HG02610 (cell line): ENCODE measurements around the gene IFT81.
A peak's percentile ranks its signal among the peaks of the same experiment; 100 is the strongest.
"Not testable (repeated sequence)": the region's sequence is repeated elsewhere in the genome, so short reads cannot be mapped to it uniquely, and the experiment has no call there.

Source experiments
- ATAC-seq: cut with Tn5 transposase; IDR thresholded peaks from one replicate; pipeline ENCODE4 v1.9.1; 2021; ENCODE audit warnings: mild to moderate bottlenecking, moderate library complexity; ENCODE audit not compliant: unreplicated experiment

IFT81 gene

GRCh38 chr12:110107369-110108281 is 16.5 kb upstream of the IFT81 start:
- no peak for ATAC-seq

DNA sequence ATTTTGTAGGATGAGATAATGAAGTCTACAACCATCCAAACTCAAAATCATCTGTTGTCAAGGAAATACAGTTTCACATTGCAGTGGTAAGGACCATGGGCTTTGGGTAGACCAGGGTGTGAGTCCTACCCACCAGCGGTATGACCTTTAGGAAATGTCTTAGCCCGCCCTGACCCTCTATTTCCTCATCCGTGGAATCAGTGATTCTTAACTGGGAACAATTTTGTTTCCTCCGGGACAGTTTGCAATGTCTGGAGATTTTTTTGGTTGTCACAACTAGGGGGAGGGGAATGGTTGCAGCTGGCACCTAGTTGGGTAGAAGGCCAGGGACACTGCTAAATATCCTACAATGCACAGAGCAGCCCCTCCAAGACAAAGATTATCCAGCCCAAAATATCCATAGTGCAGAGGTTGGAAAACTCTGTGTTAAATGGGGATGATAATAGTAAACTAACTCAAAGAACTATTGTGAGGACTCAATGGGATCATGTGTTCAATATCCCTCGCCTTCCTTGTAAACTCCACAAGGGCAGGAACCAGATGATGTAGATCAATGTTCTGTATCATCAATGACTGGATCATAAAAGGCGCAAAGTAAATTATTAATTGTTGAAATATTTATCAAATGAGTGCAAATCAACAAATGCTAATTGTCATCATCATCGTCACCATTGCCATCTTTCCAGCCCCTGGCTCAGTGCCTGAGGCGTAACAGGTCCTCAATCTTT is 15.7 kb upstream of the IFT81 start:
- no peak for ATAC-seq

- no peak for ATAC-seq
Observed at GRCh38 chr12:110109037-110109836, 14.9 kb upstream of the IFT81 start.

GRCh38 chr12:110109837-110110535 is 14.2 kb upstream of the IFT81 start:
- ATAC-seq, result no peak

DNA sequence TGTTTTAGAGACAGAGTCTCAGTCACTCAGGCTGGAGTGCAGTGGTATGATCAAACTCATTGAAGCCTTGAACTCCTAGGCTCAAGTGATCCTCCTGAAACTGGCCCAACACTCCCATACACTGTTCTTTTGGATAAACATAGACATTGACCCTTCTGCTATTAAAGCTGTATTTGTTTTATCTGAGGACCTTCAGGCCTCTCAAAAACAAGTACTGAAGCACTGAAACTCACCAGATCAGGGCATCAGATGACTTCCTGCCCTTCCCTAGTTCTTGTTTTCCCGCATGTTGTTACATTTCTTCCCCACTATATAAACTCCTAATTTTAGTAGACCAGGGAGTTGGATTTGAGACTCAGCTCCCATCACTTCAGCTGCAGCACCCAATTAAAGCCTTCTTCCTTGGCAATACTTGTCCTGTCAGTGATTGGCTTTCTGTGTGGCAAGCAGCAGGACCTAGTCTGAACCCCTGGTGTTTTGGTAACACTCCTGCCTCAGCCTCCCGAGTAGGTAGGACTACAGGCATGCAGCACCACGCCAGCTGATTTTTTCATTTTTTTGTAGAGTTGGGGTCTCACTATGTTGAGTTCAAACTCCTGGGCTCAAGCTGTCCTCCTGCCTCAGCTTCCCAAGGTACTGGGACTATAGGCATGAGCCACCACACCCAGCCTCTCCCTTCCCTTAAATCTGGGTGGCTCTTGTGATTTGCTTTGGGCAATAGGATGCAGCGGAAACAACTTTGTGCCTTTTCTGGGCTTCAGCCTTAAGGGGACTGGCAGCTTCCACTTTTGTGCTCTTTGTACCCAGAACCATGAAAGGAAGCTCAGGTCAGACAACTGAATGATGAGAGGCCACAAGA is 12.5 kb upstream of the IFT81 start:
- ATAC-seq, result no peak

- no peak for ATAC-seq
Observed at GRCh38 chr12:110112335-110112660, 11.9 kb upstream of the IFT81 start.

DNA sequence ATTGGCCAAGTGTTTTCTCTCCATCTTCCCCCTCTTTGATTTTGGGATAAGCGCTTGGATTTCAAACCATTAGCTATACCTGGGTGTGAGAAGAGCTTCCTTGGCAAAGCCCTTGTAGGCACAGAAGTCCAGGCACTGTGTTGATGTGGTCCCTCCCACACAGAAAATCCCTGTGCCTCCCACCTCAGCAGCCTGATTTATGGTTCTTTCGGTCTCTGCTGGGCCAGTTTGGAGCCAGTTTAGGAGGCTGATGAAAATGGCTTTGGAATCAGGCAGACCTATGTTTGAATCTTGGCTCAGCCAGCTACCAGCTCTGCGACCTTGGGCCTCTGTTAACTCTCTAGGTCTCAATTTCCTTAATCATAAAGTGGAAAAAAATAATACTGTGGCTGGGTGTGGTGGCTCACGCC is 9.6 kb upstream of the IFT81 start:
- ATAC-seq, result no peak

DNA sequence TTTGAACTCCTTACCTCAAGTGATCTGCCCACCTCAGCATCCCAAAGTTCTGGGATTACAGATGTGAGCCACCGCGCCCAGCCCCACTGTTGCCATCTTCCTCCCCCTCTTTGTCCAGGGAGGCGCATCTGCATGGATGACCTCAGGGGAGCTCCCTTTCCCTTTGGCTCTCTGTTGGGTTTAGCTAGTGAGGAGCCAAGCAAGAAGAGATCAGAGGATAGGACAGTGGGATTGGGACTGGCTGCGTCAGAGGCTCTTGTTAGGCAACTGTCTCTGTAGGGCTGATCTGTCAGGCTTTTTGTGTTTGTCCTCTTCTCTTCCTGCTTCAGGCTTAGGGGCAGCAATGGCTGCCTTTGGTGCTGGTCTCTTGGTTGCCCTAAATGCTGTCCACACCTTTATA is 8.5 kb upstream of the IFT81 start:
- no peak for ATAC-seq

DNA sequence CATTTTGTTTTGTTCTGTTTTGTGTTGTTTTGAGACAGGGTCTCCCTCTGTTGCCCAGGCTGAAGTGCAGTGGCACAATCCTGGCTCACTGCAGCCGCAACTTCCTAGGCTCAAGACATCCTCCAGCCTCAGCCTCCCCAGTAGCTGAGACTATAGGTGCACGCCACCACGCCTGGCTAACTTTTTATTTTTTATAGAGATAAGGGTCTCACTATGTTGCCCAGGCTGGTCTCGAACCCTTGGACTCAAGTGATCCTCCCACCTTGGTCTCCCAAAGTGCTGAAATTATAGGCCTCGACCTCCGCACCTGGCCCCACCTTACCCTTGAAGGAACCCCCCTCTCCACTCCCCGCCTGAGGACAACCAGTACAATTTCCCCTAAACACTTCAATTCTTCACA is 7.5 kb upstream of the IFT81 start:
- no peak for ATAC-seq

- not testable (repeated sequence) for ATAC-seq
Observed at GRCh38 chr12:110117210-110117609, 6.9 kb upstream of the IFT81 start.

GRCh38 chr12:110117956-110118685 is 6.0 kb upstream of the IFT81 start:
- no peak for ATAC-seq

DNA sequence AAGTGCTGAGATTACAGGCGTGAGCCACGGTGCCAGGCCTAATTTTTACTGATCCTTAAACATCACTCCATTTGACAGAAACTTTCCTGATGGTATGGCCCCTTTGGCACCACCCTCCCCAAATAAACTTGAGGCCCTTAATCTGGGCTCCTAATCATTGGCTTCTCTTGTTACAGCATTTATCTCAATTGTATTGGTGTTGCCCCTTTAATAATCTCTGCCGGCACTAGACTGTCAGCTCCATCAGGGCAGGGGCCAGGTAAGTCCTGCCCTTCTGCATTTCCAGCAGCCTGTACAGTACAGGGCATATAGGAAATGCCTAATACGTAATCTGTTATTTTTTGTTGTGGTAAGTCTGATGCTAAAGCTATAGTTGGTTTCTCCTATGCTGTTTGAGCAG is 1.2 kb upstream of the IFT81 start:
- no peak for ATAC-seq

DNA sequence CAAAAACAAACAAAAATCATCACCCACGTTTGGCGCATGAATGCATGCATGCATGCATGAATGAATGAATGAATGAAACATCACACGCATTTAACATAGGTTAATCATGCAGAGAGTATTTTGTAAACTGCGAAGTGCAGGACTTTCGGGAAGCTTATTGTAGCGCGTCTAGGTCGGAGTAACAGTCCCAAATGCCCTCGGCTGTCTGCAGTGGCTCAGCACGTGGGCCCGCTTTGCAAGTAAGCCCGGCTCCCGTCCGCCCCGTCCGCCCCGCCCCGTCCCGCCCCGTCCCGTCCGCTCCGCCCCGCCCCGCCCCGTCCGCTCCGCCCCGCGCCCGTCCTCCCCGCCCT is 263 bp upstream of the IFT81 start:
- peak; percentile 58 for ATAC-seq

- no peak for ATAC-seq
Observed at GRCh38 chr12:110126557-110126956, 2.4 kb downstream of the IFT81 start.

- no peak for ATAC-seq
Observed at GRCh38 chr12:110134691-110135411, 10.7 kb downstream of the IFT81 start.

- no peak for ATAC-seq
Observed at GRCh38 chr12:110135806-110136205, 11.6 kb downstream of the IFT81 start.

GRCh38 chr12:110137786-110138185 is 13.6 kb downstream of the IFT81 start:
- ATAC-seq, result no peak

GRCh38 chr12:110141389-110141788 is 17.2 kb downstream of the IFT81 start:
- no peak for ATAC-seq

DNA sequence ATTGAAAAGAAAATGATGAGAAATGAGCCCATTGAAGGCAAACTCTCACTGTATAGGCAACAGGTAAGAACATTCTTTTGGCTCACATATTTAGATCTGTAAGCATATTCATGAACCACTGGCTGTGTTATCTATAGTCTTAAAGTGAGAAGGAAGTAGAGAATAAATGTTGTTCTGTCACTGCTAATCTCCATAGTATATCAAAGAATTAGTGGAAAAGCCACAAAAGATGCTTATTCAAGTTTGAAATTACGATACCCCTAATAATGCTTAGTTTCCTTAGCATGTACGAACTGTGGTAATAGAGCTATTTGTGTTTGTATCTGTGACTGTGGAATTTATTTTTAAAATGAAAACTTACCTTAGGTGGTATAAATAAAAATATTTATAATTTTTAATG is 22.8 kb downstream of the IFT81 start:
- ATAC-seq, result no peak
